TTC549 (cell line): ENCODE results near the gene GRAMD1A.
"Not testable (repeated sequence)": the region's sequence is repeated elsewhere in the genome, so short reads cannot be mapped to it uniquely, and the experiment has no call there.

Source experiments
- FAIRE-seq: peaks from 2 replicates; lab custom pipeline; 2012; peaks lifted over from hg19 to GRCh38; lab: Jason Lieb, UNC

Gene GRAMD1A

DNA sequence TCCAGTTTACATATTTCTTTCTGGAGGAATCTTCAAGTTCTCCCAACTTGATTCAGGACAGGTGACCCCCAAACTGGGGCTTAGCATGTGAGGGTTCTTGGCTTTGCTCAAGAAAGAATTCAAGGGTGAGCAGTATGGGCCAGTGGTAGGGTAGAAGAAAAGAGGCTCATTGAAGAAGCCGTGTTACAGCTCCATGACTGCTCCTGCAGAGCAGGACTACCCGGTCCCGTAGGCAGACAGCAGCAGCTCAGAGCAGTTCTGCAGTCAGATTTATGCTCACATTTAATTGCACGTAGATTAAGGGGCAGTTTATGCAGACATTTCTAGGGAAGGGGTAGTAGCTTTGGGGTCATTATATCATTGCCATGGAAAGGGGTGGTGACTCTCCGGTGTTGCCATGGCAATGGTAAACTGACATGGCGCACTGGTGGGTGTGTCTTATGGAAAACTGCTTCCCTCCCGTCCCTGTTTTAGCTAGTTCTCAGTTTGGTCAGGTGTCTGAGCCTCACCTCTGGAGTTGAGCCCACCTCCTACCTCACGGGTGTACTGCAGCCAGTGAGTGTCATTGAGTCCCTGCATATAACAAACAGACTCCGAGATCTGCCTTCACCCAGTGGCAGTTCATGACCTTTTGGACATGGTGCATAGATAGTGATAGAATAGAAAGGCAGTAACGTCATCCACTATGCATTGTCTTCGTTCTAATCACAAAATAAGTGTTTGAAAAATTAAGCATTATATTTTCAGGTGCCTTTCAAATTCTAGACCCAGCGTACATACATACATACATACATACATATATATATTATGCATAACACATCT lies 20.1 kb upstream of the GRAMD1A start:
- FAIRE-seq, result no peak

DNA sequence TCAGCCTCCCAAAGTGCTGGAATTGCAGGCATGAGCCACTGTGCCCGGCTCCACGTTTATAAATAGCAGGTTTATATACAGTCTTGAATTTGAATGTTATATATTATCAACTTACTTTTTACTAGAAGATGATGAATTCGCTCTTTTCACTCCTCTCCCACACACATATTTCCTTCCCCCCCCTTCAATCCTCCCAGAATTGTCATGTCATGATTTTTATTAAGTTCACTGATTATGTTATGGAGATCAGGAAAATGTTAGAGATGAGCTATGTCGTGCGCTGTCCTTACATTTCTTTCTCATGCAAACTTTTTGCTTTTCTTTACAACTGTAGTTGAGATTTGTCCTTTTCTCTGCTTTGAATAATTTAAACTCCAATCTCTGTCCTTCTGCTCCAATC lies 17.8 kb upstream of the GRAMD1A start:
- FAIRE-seq, result no peak

GRCh38 chr19:34983786-34984185 lies 16.3 kb upstream of the GRAMD1A start:
- no peak for FAIRE-seq

GRCh38 chr19:34984287-34984686 lies 15.8 kb upstream of the GRAMD1A start:
- FAIRE-seq, result no peak

- FAIRE-seq, result no peak
These were observed 14.7 kb upstream of the GRAMD1A start for GRCh38 chr19:34985249-34986022.

GRCh38 chr19:34988119-34988518 lies 12.0 kb upstream of the GRAMD1A start:
- FAIRE-seq, result no peak

DNA sequence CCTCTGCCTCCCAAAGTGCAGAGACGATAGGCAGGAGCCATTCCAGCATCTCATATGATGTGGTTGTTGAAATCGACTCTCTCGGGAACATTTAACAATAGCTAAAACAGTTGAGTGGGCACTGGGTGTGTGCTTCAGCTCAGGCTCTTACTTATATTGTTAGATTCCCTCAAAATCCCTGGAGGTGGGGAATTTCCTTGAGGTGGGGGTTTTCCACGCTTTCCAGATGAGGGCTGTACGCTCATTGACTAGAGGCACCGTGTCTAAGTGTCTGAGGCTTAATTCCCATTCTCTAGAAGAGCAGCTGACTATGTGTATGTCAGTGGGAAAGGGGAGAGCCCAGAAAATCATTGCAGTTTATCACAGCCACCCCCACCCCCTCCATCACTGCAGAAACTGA lies 10.8 kb upstream of the GRAMD1A start:
- no peak for FAIRE-seq

GRCh38 chr19:34990578-34991192 lies 9.4 kb upstream of the GRAMD1A start:
- no peak for FAIRE-seq

DNA sequence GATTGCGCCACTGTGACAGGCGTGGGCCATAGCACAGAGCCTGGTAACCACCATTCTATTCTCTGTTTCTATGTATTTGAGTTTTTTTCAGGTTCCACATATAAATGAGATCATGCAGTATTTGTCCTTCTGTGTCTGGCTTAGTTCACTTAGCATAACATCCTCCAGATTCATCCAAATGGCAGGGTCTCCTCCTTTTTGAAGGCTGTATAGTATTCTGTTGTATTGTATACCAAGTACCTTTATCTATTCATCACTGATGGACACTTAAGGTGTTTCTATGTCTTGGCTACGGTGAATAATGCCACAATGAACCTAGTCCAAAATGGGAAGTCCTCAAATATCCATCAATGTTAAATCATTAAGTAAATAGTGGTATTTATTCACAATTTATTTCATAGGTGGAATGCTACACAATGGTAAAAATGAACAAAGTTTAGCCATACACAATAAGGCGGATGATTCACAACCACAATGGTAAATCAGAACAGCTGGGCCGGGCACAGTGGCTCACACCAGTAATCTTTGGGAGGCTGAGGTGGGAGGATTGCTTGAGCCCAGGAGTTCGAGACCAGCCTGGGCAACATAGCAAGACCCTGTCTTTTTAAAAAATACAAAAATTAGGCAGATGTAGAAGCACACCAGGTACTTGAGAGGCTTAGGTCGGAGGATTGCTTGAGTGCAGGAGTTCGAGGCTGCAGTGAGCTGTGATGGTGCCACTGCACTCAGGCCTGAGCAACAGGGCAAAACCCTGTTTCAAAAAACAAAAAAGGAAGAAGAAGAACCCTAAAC lies 8.4 kb upstream of the GRAMD1A start:
- FAIRE-seq, result no peak

GRCh38 chr19:34992582-34992981 lies 7.5 kb upstream of the GRAMD1A start:
- FAIRE-seq, result not testable (repeated sequence)

DNA sequence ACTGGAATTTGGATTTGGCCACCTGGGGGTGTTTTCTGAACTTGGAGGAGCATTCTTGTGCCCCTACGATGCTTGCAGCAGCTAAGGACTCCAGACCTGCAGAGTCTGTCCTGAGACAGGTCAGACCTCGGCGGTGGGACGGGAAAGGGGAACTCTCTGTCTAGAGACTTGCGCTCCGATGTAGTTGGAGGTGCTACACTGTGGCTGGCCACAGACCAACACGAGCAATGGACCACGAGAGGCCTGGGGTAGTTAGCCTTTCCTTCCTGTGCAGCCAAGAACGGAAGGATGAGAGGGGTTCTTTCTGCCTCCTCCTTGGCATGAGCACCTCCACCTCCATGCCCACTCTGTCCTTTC lies 5.9 kb upstream of the GRAMD1A start:
- FAIRE-seq, result no peak

DNA sequence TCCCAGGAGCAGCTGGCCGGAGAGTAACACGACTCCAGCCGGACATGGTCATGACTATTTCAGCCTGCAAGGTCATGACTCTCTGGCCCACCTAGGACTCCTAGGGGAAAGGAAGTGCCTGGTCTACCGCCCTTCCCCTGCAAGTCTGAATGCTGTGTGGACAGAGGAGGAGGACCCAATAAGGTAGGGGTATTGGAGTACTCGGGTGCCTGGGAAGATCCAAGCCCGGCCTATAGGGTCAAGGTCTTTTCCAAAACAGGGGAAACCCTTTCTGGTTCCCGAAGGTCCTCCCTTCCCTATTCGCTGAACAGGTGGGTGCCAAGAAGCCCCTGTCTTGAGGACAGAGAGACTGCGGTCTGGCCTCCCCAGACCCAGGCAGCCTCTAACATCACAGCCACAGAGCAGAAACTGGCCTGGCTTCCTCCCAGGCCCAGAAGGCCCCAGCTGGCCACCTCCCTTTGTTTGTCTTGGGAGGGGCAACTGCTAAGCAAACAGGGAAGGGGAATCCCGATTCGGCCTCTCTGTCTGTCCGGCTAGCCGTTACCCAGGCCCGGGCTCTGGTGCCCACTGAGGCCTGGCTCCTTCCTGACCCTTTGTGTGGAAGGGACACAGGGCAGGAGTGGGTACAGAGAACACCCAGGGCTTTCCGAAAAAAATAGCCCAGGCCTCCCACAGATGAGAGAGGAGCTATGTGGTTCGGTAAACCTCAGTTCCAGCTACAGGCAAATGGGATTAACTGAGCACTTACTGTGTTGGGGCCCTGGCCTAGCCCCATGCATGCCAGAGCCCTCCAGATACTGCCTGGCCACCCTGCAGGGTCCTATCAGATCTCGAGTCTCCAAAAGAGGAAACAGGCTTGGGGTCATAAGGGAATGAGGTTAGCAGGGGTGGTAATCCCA lies 5.2 kb upstream of the GRAMD1A start:
- FAIRE-seq, result no peak

DNA sequence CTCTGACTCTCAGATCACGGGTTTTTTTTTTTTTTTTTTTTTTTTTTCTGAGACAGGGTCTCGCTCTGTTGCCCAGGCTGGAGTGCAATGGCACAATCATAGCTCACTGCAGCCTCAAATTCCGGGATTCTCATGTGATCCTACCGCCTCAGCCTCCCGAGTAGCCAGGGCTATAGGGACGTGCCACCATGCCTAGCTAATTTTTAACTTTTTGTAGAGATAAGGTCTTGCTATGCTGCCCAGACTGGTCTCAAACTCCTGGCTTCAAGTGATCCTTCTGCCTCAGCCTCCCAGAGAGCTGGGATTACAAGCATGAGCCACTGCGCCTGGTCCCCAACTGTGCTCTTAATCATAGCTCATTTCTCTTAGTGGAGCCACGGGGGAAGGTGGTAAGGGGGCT lies 4.6 kb upstream of the GRAMD1A start:
- FAIRE-seq, result no peak

DNA sequence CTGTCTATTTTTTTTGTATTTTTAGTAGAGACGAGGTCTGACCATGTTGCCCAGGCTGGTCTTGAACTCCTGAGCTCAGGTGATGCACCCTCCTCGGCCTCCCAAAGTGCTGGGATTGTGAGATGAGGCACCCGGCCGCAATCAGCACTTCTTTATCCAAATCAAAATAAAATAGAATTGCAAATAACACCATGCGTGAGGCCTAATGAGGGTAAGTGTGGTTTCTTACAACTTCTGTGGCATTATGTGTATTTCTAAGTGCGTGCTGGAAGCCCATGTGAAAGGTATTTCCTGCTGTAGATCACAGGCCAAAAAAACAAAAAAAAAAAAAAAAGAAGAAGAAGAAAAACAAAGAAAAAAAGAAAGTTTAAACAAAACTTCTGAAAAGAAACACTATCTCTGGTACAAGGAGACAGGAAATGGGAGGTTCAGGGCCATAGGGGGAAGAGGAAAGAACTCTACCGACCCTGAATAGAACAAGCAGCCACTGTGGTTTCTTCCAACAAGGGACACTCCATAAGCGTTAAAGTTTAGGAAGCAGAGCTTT lies 3.0 kb upstream of the GRAMD1A start:
- no peak for FAIRE-seq

DNA sequence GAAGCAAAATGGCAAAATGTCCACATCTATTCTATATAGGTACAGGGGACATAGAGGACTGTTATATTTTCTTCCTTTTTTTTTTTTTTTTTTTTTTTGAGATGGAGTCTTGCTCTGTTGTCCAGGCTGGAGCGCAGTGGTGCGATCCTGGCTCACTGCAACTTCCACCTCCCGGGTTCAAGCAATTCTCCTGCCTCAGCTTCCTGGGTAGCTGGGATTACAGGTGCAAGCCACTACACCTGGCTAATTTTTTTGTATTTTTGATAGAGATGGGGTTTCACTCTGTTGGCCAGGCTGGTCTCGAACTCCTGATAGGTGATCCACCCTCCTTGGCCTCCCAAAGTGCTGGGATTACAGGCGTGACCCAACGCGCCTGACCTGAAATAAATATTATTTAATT lies 1.9 kb upstream of the GRAMD1A start:
- not testable (repeated sequence) for FAIRE-seq

- no peak for FAIRE-seq
These were observed 1.2 kb upstream of the GRAMD1A start for GRCh38 chr19:34998777-34999497.

GRCh38 chr19:35000338-35000646 lies 169 bp downstream of the GRAMD1A start:
- FAIRE-seq, result no peak

- FAIRE-seq, result no peak
These were observed 751 bp downstream of the GRAMD1A start for GRCh38 chr19:35000647-35001501.

GRCh38 chr19:35002037-35002535 lies 2.0 kb downstream of the GRAMD1A start:
- no peak for FAIRE-seq
